Transverse colon (tissue), 4 donors: ENCODE measurements around the gene RCL1. TPM values are rescaled to one million over a fixed set of nuclear protein-coding genes. Genes with fewer than 3 reads are reported as not detected.
"Not testable (repeated sequence)": the region's sequence is repeated elsewhere in the genome, so short reads cannot be mapped to it uniquely, and the experiment has no call there.

Experiments used
- DNase-seq: peaks from one replicate; pipeline ENCODE4 v3.0.0-alpha.2; 2019
- H3K27ac ChIP-seq, 4 donors: fragments of 200-600 bp; sonication (generic); 2 replicates each; pipeline ENCODE4 v1.5.1; 2016 to 2018; ENCODE audit warnings: inconsistent platforms in 4 of 4
- H3K27me3 ChIP-seq: fragments of 200-600 bp; sonication (generic); 2 replicates; pipeline ENCODE4 v1.5.1; 2017; ENCODE audit warnings: inconsistent platforms
- H3K36me3 ChIP-seq, 4 donors: fragments of 200-600 bp; sonication (generic); 2 replicates each; pipeline ENCODE4 v1.5.1; 2017 to 2019; ENCODE audit warnings: inconsistent platforms in 4 of 4
- H3K4me1 ChIP-seq, 4 donors: fragments of 200-600 bp; sonication (generic); 2 replicates each; pipeline ENCODE4 v1.5.1; 2017 to 2020; ENCODE audit warnings: inconsistent platforms in 4 of 4
- H3K4me3 ChIP-seq, 4 donors: fragments of 200-600 bp; sonication (generic); 1 replicate in 1 of 4; 2 replicates in 3 of 4; pipeline versions ENCODE4 v1.5.1 to v1.6.1; 2017 to 2019; ENCODE audit warnings: inconsistent platforms in 4 of 4
- H3K9me3 ChIP-seq, 2 donors: fragments of 200-600 bp; sonication (generic); 2 replicates each; pipeline ENCODE4 v1.5.1; 2017 to 2019; ENCODE audit warnings: inconsistent platforms in 2 of 2
- CTCF ChIP-seq, 5 experiments: fragments of 200-600 bp in 3 of 5; fragments of 450-650 bp in 2 of 5; sonication (generic) in 3 of 5; IDR thresholded peaks; 1 replicate in 2 of 5; 2 replicates in 3 of 5; pipeline ENCODE4 v1.5.1; 2016 to 2017; ENCODE audit warnings: antibody characterized with exemption in 5 of 5, inconsistent platforms in 3 of 5, mild to moderate bottlenecking in 2 of 5, moderate library complexity in 1 of 5
- EP300 ChIP-seq: sonication (generic); formaldehyde crosslinking; IDR thresholded peaks from one replicate; pipeline ENCODE4 v1.6.1; 2017; ENCODE audit warnings: antibody characterized with exemption, low read depth
- POLR2A ChIP-seq: fragments of 450-650 bp; IDR thresholded peaks from one replicate; pipeline ENCODE4 v1.6.1; 2016; ENCODE audit warnings: antibody characterized with exemption, mild to moderate bottlenecking, moderate library complexity
- POLR2AphosphoS5 ChIP-seq, 3 donors: sonication (generic); formaldehyde crosslinking; IDR thresholded peaks; one replicate each; pipeline ENCODE4 v1.6.1; 2016; ENCODE audit warnings: antibody characterized with exemption in 3 of 3
- WGBS, 2 donors: methylation state at CpG; one replicate each; pipeline ENCODE4 v1.1.5; 2018; ENCODE audit warnings: low coverage in 1 of 2; 5-methylcytosine and 5-hydroxymethylcytosine counted together
- in situ Hi-C, 4 donors: fragments of 200-750 bp; cut with MboI; loops; one replicate each; pipeline versions ENCODE4 v1.15.0 to v1.15.1; 2017; ENCODE audit warnings: low sequenced_read_pairs in 3 of 4, low pct_ligation_motif_present in 1 of 4, low pct_unique_long_range_greater_than_20kb in 1 of 4
- intact Hi-C: fragments of 100-400 bp; cut with DNase I; formaldehyde crosslinking; loops from one replicate; pipeline ENCODE4 v1.15.1; 2023; ENCODE audit warnings: low total_unique reads
- total RNA-seq, 4 donors: library from RNA; depleted of rRNA; stranded (reverse); fragments of >200 nt; gene quantifications; one replicate each; pipeline ENCODE4 v1.1.0, GENCODE V29; 2016

Gene RCL1
- total RNA-seq, 4 donors from 2014 or later = 2.6 to 23.5 (median 7.3) TPM

GRCh38 chr9:4750023-4750673, 42.6 kb upstream of the RCL1 start:
- no peak overlapping the region for H3K27ac ChIP-seq
- no peak for DNase-seq
- in situ Hi-C loops (loop anchor here (10.0 to 25.0 kb wide), 6 partner anchors 235 to 845 kb away; partner anchors contain the start of genes JAK2 (in 3 of the 4), PLGRKT (in 3 of the 4) and INSL6 (in 1 of the 4)), intact Hi-C loops (no loop called here)
- no peaks in the 10 kb centered on the region for H3K36me3 ChIP-seq
- H3K27me3 ChIP-seq = no peaks in the 10 kb centered on the region
- H3K9me3 ChIP-seq = no peaks in the 10 kb centered on the region
- TF ChIP-seq POLR2AphosphoS5 (IDR thresholded peaks at IDR 0.05) (no peak), EP300 (no peak), CTCF (IDR thresholded peaks at IDR 0.05) (peak; percentile 44 to 63 (median 52)), POLR2A (no peak)
- no peak overlapping the region for H3K4me3 ChIP-seq
- H3K4me1 ChIP-seq = no peaks in the 10 kb centered on the region
- WGBS, 2 donors = 28 to 42% methylated on average over 6 to 8 of the region's 8 CpGs

GRCh38 chr9:4754530-4754929, 38.2 kb upstream of the RCL1 start:
- intact Hi-C loops, H3K4me3 ChIP-seq: not testable (repeated sequence)
- in situ Hi-C loops = loop anchor here (10.0 to 25.0 kb wide), 6 partner anchors 230 to 840 kb away; partner anchors contain the start of genes JAK2 (in 3 of the 4), PLGRKT (in 3 of the 4) and INSL6 (in 1 of the 4)

GRCh38 chr9:4755026-4755609, 37.6 kb upstream of the RCL1 start:
- H3K27me3 ChIP-seq = no peaks in the 10 kb centered on the region
- DNase-seq = no peak
- TF ChIP-seq POLR2A (no peak), CTCF (IDR thresholded peaks at IDR 0.05) (no peak), POLR2AphosphoS5 (IDR thresholded peaks at IDR 0.05) (no peak), EP300 (no peak)
- no peak overlapping the region for H3K27ac ChIP-seq
- peaks cover 0 to 11% (median 0%) of the 10 kb centered on the region in 4 donors for H3K4me1 ChIP-seq
- H3K9me3 ChIP-seq = no peaks in the 10 kb centered on the region
- intact Hi-C loops (no loop called here), in situ Hi-C loops (loop anchor here (10.0 to 25.0 kb wide), 6 partner anchors 230 to 840 kb away; partner anchors contain the start of genes JAK2 (in 3 of the 4), PLGRKT (in 3 of the 4) and INSL6 (in 1 of the 4))
- no peaks in the 10 kb centered on the region for H3K36me3 ChIP-seq
- no peak overlapping the region for H3K4me3 ChIP-seq
- 63 to 85% methylated on average over 3 to 5 of the region's 5 CpGs for WGBS, 2 donors

More at GRCh38 chr9:4754530-4754929, 38.2 kb upstream of the RCL1 start:
- DNase-seq, H3K27ac ChIP-seq, H3K9me3 ChIP-seq, H3K27me3 ChIP-seq, H3K36me3 ChIP-seq: not testable (repeated sequence)
- H3K4me1 ChIP-seq = peaks cover 0 to 11% (median 0%) of the 10 kb centered on the region in 4 donors

GRCh38 chr9:4756420-4756819, 36.3 kb upstream of the RCL1 start:
- no peak overlapping the region for H3K4me3 ChIP-seq
- H3K9me3 ChIP-seq = no peaks in the 10 kb centered on the region
- H3K27ac ChIP-seq = no peak overlapping the region
- TF ChIP-seq POLR2AphosphoS5 (IDR thresholded peaks at IDR 0.05) = no peak
- TF ChIP-seq POLR2A = no peak
- no peak for TF ChIP-seq EP300
- TF ChIP-seq CTCF (IDR thresholded peaks at IDR 0.05) = no peak
- intact Hi-C loops (no loop called here), in situ Hi-C loops (loop anchor here (10.0 to 25.0 kb wide), 6 partner anchors 228 to 838 kb away; partner anchors contain the start of genes JAK2 (in 3 of the 4), PLGRKT (in 3 of the 4) and INSL6 (in 1 of the 4))
- H3K36me3 ChIP-seq = no peaks in the 10 kb centered on the region
- H3K4me1 ChIP-seq = peaks cover 0 to 11% (median 0%) of the 10 kb centered on the region in 4 donors
- H3K27me3 ChIP-seq = no peaks in the 10 kb centered on the region
- 64 to 82% methylated on average over 3 to 4 of the region's 4 CpGs for WGBS, 2 donors
- DNase-seq = no peak
